ENCODE data around the gene MLLT3. TPM values are rescaled to one million over a fixed set of nuclear protein-coding genes. Genes with fewer than 3 reads are reported as not detected.

MLLT3 gene
- total RNA-seq, 4 donors from 2014 or later, result 29.8 to 51.0 (median 47.1) TPM

GRCh38 chr9:20466328-20467008 is 155.8 kb downstream of the MLLT3 start:
- Histone ChIP-seq H3K4me1 (peaks cover under 1 to 5% of the 10 kb centered on the region in 2 donors), H3K36me3 (no peaks in the 10 kb centered on the region), H3K9me3 (no peaks in the 10 kb centered on the region), H3K27ac (no peak overlapping the region), H3K27me3 (no peaks in the 10 kb centered on the region), H3K4me3 (replicated peaks in 1 of 3) (no peak overlapping the region)
- no peak for DNase-seq
- TF ChIP-seq POLR2A (IDR thresholded peaks at IDR 0.05) (no peak), CTCF (IDR thresholded peaks at IDR 0.05) (no peak)
- intact Hi-C loops (cut with DNase I), result no loop called here
- WGBS, 2 donors, result 90% methylated on average over 1 of the region's 1 CpG

- intact Hi-C loops (cut with DNase I), result no loop called here
- no peaks in the 10 kb centered on the region for H3K36me3 ChIP-seq
- no peaks in the 10 kb centered on the region for H3K9me3 ChIP-seq
- H3K27me3 ChIP-seq, result no peaks in the 10 kb centered on the region
- TF ChIP-seq CTCF (IDR thresholded peaks at IDR 0.05) (no peak), POLR2A (IDR thresholded peaks at IDR 0.05) (no peak)
- peaks cover 12 to 14% of the 10 kb centered on the region in 2 donors for H3K4me1 ChIP-seq
- no peak overlapping the region for H3K4me3 ChIP-seq (replicated peaks in 1 of 3)
- H3K27ac ChIP-seq, result no peak overlapping the region
- no peak for DNase-seq
- WGBS, 2 donors, result 90 to 92% methylated on average over 4 of the region's 4 CpGs
These were observed 158.1 kb downstream of the MLLT3 start for GRCh38 chr9:20464242-20464641.

GRCh38 chr9:20463823-20464222 is 158.5 kb downstream of the MLLT3 start:
- Histone ChIP-seq H3K4me1 (peaks cover 12 to 14% of the 10 kb centered on the region in 2 donors), H3K9me3 (no peaks in the 10 kb centered on the region), H3K27ac (no peak overlapping the region), H3K27me3 (no peaks in the 10 kb centered on the region), H3K4me3 (replicated peaks in 1 of 3) (no peak overlapping the region), H3K36me3 (no peaks in the 10 kb centered on the region)
- intact Hi-C loops (cut with DNase I), result no loop called here
- WGBS, 2 donors, result 84 to 97% methylated on average over 2 of the region's 2 CpGs
- TF ChIP-seq CTCF (IDR thresholded peaks at IDR 0.05) (no peak), POLR2A (IDR thresholded peaks at IDR 0.05) (no peak)
- no peak for DNase-seq

- no peak for DNase-seq
- no peaks in the 10 kb centered on the region for H3K36me3 ChIP-seq
- H3K4me1 ChIP-seq, result peaks cover 12 to 14% of the 10 kb centered on the region in 2 donors
- no peak overlapping the region for H3K27ac ChIP-seq
- TF ChIP-seq POLR2A (IDR thresholded peaks at IDR 0.05) (no peak), CTCF (IDR thresholded peaks at IDR 0.05) (no peak)
- H3K4me3 ChIP-seq (replicated peaks in 1 of 3), result no peak overlapping the region
- WGBS, 2 donors, result 95 to 98% methylated on average over 3 of the region's 3 CpGs
- no peaks in the 10 kb centered on the region for H3K9me3 ChIP-seq
- intact Hi-C loops (cut with DNase I), result no loop called here
- no peaks in the 10 kb centered on the region for H3K27me3 ChIP-seq
These were observed 159.9 kb downstream of the MLLT3 start for GRCh38 chr9:20462410-20462809.

GRCh38 chr9:20447291-20447690 is 175.0 kb downstream of the MLLT3 start:
- Histone ChIP-seq H3K4me3 (replicated peaks in 1 of 3) (no peak overlapping the region), H3K4me1 (peaks cover 0 to 14% of the 10 kb centered on the region in 2 donors), H3K27ac (no peak overlapping the region), H3K27me3 (no peaks in the 10 kb centered on the region), H3K36me3 (no peaks in the 10 kb centered on the region), H3K9me3 (no peaks in the 10 kb centered on the region)
- no peak for DNase-seq
- no peak for TF ChIP-seq CTCF (IDR thresholded peaks at IDR 0.05)
- no peak for TF ChIP-seq POLR2A (IDR thresholded peaks at IDR 0.05)
- intact Hi-C loops (cut with DNase I), result no loop called here

All from thyroid gland (tissue), 4 donors.